ENCODE results near the gene AKAP1.

DNA sequence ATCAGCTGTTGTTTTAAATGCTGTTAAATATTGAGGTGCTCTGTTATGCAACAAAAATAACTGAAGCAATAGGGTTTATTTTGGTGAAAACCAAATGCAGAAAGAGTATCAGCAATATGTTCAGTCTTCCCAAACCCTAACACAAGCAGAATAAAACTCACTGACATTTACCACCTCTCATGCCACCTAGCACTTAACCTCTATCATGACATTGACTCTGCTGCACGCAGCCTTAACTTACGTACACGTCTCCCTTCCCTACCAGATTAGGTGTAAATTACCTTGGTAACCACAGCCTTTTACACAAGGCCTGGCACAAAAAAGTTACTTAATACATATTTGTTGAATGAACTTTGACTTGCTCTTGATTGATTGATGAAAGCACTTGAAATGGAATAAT is 9.9 kb upstream of the AKAP1 start:
- TF ChIP-seq CTCF (IDR thresholded peaks at IDR 0.05) (no peak), RXRA (IDR thresholded peaks at IDR 0.05; ENCODE audit: borderline replicate concordance, low read depth) (no peak), NFIC (IDR thresholded peaks at IDR 0.05; ENCODE audit: borderline replicate concordance) (no peak), MXI1 (IDR thresholded peaks at IDR 0.05; ENCODE audit: low read depth, low read length) (no peak)

Measured in SK-N-SH (cell line).